Activated CD8-positive, alpha-beta T cell treated with anti-CD3 and anti-CD28 coated beads for 36 hours (primary cell): ENCODE data around the gene ORM2. TPM values are rescaled to one million over a fixed set of nuclear protein-coding genes. Genes with fewer than 3 reads are reported as not detected.
A peak's percentile ranks its signal among the peaks of the same experiment; 100 is the strongest.
"Not testable (repeated sequence)": the region's sequence is repeated elsewhere in the genome, so short reads cannot be mapped to it uniquely, and the experiment has no call there.

Experiments used
- ATAC-seq: fragments of 200-7000 bp; cut with Tn5 transposase; one replicate; pipeline ENCODE4 v1.10.0; 2021; ENCODE audit warnings: mild to moderate bottlenecking, moderate library complexity
- CTCF ChIA-PET: fragments of 350-600 bp; sonication (Branson Sonifier 250); formaldehyde crosslinking; loops from one replicate; lab custom pipeline; 2021; ENCODE audit warnings: antibody characterized with exemption; lab: Charles Lee
- POLR2A ChIA-PET: fragments of 350-600 bp; sonication (Branson Sonifier 250); formaldehyde crosslinking; loops from one replicate; lab custom pipeline; 2021; ENCODE audit warnings: antibody characterized with exemption; lab: Charles Lee
- DNase-seq: peaks from one replicate; pipeline ENCODE4 v3.0.0-alpha.2; 2020
- H3K27ac Mint-ChIP-seq: one replicate; pipeline ENCODE4 v1.8.0; 2021; ENCODE audit warnings: mild to moderate bottlenecking, mixed read lengths
- H3K27me3 Mint-ChIP-seq: one replicate; pipeline ENCODE4 v1.8.0; 2021; ENCODE audit warnings: mixed read lengths
- H3K36me3 Mint-ChIP-seq: one replicate; pipeline ENCODE4 v1.8.0; 2021; ENCODE audit warnings: low read depth, mixed read lengths
- H3K4me1 Mint-ChIP-seq: one replicate; pipeline ENCODE4 v1.8.0; 2021; ENCODE audit warnings: low read depth, mixed read lengths
- H3K4me3 Mint-ChIP-seq: one replicate; pipeline ENCODE4 v1.8.0; 2021; ENCODE audit warnings: mild to moderate bottlenecking, moderate library complexity, mixed read lengths
- H3K9me3 Mint-ChIP-seq: one replicate; pipeline ENCODE4 v1.8.0; 2021; ENCODE audit warnings: mixed read lengths
- intact Hi-C: fragments of 100-400 bp; cut with micrococcal nuclease; formaldehyde crosslinking; loops from one replicate; pipeline ENCODE4 v1.10.0; 2022
- total RNA-seq, 2 experiments: library from RNA; stranded (reverse); gene quantifications; one replicate each; pipeline ENCODE4 v1.2.3, GENCODE V29; 2021
- TF ChIP-seq, protein P1 (sequence below): fragments of 200-600 bp; IDR thresholded peaks from one replicate; pipeline ENCODE4 v1.8.0; 2022; ENCODE audit warnings: antibody characterized with exemption, mild to moderate bottlenecking

Gene ORM2
- total RNA-seq, 2 experiments from 2014 or later, result not detected

DNA sequence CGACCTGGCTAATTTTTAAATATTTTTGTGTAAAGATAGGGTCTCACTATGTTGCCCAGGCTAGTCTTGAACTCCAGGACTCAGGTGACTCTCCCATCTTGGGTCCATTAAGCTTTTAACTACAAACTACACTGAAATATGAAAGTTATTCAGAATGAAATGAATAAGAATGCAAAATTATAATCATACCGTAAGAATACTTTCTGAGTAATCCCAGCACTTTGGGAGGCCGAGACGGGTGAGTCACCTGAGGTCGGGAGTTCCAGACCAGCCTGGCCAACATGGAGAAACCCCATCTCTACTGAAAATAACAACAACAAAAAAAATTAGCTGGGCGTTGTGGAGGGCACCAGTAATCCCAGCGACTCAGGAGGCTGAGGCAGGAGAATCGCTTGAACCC, 7.9 kb upstream of the ORM2 start:
- TF ChIP-seq, protein P1, sequence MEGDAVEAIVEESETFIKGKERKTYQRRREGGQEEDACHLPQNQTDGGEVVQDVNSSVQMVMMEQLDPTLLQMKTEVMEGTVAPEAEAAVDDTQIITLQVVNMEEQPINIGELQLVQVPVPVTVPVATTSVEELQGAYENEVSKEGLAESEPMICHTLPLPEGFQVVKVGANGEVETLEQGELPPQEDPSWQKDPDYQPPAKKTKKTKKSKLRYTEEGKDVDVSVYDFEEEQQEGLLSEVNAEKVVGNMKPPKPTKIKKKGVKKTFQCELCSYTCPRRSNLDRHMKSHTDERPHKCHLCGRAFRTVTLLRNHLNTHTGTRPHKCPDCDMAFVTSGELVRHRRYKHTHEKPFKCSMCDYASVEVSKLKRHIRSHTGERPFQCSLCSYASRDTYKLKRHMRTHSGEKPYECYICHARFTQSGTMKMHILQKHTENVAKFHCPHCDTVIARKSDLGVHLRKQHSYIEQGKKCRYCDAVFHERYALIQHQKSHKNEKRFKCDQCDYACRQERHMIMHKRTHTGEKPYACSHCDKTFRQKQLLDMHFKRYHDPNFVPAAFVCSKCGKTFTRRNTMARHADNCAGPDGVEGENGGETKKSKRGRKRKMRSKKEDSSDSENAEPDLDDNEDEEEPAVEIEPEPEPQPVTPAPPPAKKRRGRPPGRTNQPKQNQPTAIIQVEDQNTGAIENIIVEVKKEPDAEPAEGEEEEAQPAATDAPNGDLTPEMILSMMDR, result no peak
- CTCF ChIA-PET, result interaction anchor here (0.6 to 1.6 kb wide), 2 partner anchors 15 to 31 kb away, joined by 3 to 7 read pairs; no protein-coding TSS in a partner anchor
- POLR2A ChIA-PET, result no interaction called here
- Mint-ChIP-seq H3K9me3 (no peaks in the 10 kb centered on the region), H3K36me3 (no peaks in the 10 kb centered on the region), H3K27me3 (peaks cover 5% of the 10 kb centered on the region), H3K4me1 (peaks cover 6% of the 10 kb centered on the region), H3K27ac (no peak overlapping the region), H3K4me3 (no peak overlapping the region)
- DNase-seq (no peak), ATAC-seq (no peak)
- intact Hi-C loops, result no loop called here

DNA sequence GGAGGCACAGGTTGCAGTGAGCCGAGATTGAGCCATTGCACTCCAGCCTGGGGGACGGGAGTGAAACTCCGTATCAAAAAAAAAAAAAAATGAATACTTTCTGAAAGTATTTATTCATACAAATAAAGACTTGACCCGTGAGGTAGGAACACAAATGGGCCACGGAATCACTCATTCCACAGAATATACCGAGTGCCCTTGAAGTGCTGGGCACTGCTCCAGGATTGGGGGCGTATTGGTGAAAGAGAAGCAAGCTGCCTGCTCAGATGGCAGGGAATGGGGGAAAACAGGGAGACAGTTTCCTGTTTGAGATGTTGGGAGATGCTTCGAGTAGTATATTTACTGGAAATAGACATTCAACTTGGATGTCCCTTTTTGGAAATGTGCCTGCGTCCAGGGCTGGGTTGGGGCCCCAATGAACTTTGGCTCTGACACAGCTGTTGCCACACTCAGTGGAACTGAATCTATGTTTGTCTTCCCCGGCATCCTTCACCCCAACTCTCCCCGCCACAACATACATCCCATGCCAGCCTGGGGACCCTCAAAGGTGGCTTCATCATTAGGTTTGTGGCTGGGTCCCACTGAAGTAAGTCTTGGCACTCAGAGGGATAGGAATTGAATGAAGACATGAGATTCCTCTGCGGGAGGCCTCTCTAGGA, 7.4 kb upstream of the ORM2 start:
- CTCF ChIA-PET, H3K4me3 Mint-ChIP-seq, H3K36me3 Mint-ChIP-seq, intact Hi-C loops, POLR2A ChIA-PET, ATAC-seq, H3K9me3 Mint-ChIP-seq, H3K27ac Mint-ChIP-seq, H3K27me3 Mint-ChIP-seq, DNase-seq, H3K4me1 Mint-ChIP-seq: not testable (repeated sequence)

DNA sequence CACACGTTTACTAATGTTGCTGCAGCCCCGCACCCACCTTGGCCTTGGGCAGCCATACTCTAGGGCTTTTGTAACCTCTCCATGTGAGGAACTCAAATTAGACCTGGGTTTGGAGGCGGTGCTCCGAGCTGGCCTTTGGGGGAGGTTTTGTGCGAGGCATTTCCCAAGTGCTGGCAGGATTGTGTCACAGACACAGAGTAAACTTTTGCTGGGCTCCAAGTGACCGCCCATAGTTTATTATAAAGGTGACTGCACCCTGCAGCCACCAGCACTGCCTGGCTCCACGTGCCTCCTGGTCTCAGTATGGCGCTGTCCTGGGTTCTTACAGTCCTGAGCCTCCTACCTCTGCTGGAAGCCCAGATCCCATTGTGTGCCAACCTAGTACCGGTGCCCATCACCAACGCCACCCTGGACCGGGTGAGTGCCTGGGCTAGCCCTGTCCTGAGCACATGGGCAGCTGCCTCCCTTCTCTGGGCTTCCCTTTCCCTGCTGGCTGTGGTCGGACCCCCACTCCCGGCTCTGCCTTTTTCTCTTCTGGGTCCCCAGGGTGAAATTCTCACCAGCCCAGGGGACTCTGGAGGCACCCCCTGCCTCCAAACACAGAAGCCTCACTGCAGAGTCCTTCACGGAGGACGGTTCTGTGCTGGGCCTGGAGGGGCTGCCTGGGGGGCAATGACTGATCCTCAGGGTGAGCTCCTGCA, 6.7 kb upstream of the ORM2 start, which contains the start of gene ORM1:
TSS of gene ORM1 (plus strand) at position 268 of the 701 bp plus-strand sequence. CDS start at position 304, 36 bp downstream.
- H3K36me3 Mint-ChIP-seq, H3K27ac Mint-ChIP-seq, H3K4me1 Mint-ChIP-seq, H3K4me3 Mint-ChIP-seq, DNase-seq, intact Hi-C loops, H3K9me3 Mint-ChIP-seq, H3K27me3 Mint-ChIP-seq, POLR2A ChIA-PET, CTCF ChIA-PET: not testable (repeated sequence)
- ATAC-seq, result peak; percentile 11

DNA sequence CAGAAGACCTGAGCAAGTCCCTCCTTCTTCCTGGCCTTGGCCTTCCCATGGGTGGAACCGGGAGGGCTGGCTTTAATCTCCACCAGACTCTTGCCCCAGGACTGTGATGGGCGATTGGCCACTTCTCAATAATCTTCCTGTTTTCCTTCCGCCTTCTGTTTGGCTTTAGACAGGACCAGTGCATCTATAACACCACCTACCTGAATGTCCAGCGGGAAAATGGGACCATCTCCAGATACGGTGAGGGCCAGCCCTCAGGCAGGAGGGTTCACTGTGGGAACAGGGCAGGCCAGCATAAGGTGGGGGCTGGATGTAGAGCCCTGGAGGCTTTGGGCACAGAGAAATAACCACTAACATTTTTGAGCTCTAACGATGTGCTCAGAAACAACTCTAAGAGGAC, 5.8 kb upstream of the ORM2 start:
- DNase-seq, ATAC-seq, H3K27me3 Mint-ChIP-seq, CTCF ChIA-PET, H3K4me3 Mint-ChIP-seq, POLR2A ChIA-PET, intact Hi-C loops, H3K4me1 Mint-ChIP-seq, H3K27ac Mint-ChIP-seq, H3K36me3 Mint-ChIP-seq, H3K9me3 Mint-ChIP-seq: not testable (repeated sequence)

DNA sequence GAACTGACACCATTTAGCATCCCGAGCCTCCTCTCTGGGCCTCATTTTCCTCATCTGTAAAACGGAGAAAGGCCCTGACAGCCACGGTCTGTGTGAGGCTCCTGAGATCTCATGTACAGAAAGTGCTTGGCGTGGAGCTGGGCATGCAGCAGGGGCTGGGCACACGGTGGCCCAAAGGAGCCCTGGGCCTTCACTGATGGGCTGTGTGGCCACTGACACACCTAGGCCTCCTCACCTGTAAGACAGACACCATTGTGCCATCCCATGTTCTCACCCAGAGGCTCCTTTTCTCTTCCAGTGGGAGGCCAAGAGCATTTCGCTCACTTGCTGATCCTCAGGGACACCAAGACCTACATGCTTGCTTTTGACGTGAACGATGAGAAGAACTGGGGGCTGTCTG, 5.2 kb upstream of the ORM2 start:
- Mint-ChIP-seq H3K27ac (no peak overlapping the region), H3K9me3 (no peaks in the 10 kb centered on the region), H3K4me1 (no peaks in the 10 kb centered on the region), H3K36me3 (no peaks in the 10 kb centered on the region), H3K4me3 (no peak overlapping the region), H3K27me3 (no peaks in the 10 kb centered on the region)
- intact Hi-C loops, result no loop called here
- DNase-seq, result no peak
- no peak for ATAC-seq
- CTCF ChIA-PET, result no interaction called here
- POLR2A ChIA-PET, result no interaction called here
- TF ChIP-seq, protein P1, result no peak

DNA sequence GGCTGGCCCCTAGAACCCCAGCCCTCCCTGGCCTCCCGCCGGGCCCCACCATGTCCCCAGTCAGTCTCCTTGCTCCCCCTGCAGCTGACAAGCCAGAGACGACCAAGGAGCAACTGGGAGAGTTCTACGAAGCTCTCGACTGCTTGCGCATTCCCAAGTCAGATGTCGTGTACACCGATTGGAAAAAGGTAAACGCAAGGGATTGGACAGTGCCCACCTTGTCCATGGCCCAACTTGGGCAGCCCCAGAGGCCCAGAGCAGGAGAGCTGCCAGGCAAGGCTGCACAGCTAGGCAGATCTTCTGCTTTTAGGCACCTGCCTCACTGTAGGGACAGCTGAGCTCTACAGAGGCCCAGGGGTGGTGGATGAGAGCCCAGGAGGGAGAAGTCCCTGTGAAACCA, 4.7 kb upstream of the ORM2 start:
- H3K36me3 Mint-ChIP-seq, H3K4me1 Mint-ChIP-seq, H3K27ac Mint-ChIP-seq, ATAC-seq, H3K27me3 Mint-ChIP-seq, DNase-seq, POLR2A ChIA-PET, H3K4me3 Mint-ChIP-seq, intact Hi-C loops, CTCF ChIA-PET, H3K9me3 Mint-ChIP-seq: not testable (repeated sequence)

DNA sequence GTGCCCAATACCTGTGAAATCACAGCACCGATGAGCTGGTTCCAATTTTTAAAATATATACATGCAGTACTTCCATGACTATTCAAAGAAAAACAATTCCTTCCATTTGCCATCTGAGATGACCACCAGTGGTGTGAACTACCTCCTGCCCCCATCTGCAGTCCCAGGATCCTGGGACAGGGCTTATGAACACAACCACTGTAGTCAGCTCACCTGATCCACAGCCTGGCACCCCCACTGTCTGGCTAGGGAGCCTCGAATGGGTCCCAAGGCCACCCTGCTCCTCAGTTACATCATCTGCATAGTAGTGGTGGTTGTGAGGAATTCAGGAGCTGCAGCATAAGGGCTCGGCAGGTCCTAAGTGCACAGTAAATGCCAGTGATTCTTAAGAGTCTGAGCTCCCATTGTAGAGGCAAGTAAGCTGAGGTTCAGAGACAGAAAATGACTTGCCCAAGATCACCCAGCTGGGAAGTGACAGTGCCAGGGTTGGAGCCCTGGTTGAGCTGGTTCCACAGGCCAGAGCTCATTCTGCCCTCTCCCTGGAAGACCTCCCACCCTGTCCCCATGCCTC, 3.9 kb upstream of the ORM2 start:
- H3K27me3 Mint-ChIP-seq, DNase-seq, CTCF ChIA-PET, H3K4me3 Mint-ChIP-seq, H3K27ac Mint-ChIP-seq, H3K36me3 Mint-ChIP-seq, POLR2A ChIA-PET, H3K9me3 Mint-ChIP-seq, ATAC-seq, intact Hi-C loops, H3K4me1 Mint-ChIP-seq: not testable (repeated sequence)
